Kidney (tissue), 14 donors: Measurements from ENCODE around the gene EMSY. TPM values are rescaled to one million over a fixed set of nuclear protein-coding genes. Genes with fewer than 3 reads are reported as not detected.
A peak's percentile ranks its signal among the peaks of the same experiment; 100 is the strongest.

Experiments used
- DNase-seq, 5 donors: peaks; one replicate each; pipeline ENCODE4 v3.0.0-alpha.2; 2013 to 2020
- FAIRE-seq: peaks from 2 replicates; lab custom pipeline; 2012; peaks lifted over from hg19 to GRCh38; lab: Jason Lieb, UNC
- H3K27ac ChIP-seq, 2 donors: one replicate each; pipeline ENCODE4 v1.7.0; 2013; ENCODE audit warnings: low read depth in 2 of 2, low read length in 2 of 2, inconsistent platforms in 1 of 2
- H3K27me3 ChIP-seq: one replicate; pipeline ENCODE4 v1.7.1; 2013; ENCODE audit warnings: low read length, inconsistent platforms; ENCODE audit not compliant: control insufficient read depth, insufficient read depth
- H3K36me3 ChIP-seq, 3 donors: one replicate each; pipeline versions ENCODE4 v1.7.0 to v1.7.1; 2013; ENCODE audit warnings: low read length in 3 of 3, control low read depth in 1 of 3, inconsistent platforms in 1 of 3; ENCODE audit not compliant: insufficient read depth in 3 of 3, control insufficient read depth in 2 of 3
- H3K4me1 ChIP-seq, 3 donors: one replicate each; pipeline versions ENCODE4 v1.7.0 to v1.7.1; 2013; ENCODE audit warnings: low read length in 3 of 3, inconsistent platforms in 1 of 3, low read depth in 1 of 3; ENCODE audit not compliant: control insufficient read depth in 2 of 3, insufficient read depth in 2 of 3
- H3K4me3 ChIP-seq, 3 donors: one replicate each; pipeline versions ENCODE4 v1.7.0 to v1.8.1; 2013; ENCODE audit warnings: low read length in 3 of 3, control low read depth in 1 of 3, inconsistent platforms in 1 of 3
- H3K9ac ChIP-seq, 3 donors: one replicate each; pipeline versions ENCODE4 v1.7.0 to v1.7.1; 2013; ENCODE audit warnings: low read length in 3 of 3, control low read depth in 1 of 3, inconsistent platforms in 1 of 3
- H3K9me3 ChIP-seq, 3 donors: one replicate each; pipeline versions ENCODE4 v1.7.0 to v1.7.1; 2013; ENCODE audit warnings: low read length in 3 of 3, control low read depth in 1 of 3, inconsistent platforms in 1 of 3; ENCODE audit not compliant: control insufficient read depth in 2 of 3, insufficient read depth in 1 of 3
- CTCF ChIP-seq: IDR thresholded peaks from 3 replicates; pipeline ENCODE4 v1.5.1; 2012; ENCODE audit warnings: mild to moderate bottlenecking, moderate library complexity, borderline replicate concordance; ENCODE audit not compliant: insufficient read depth; ENCODE audit errors: extremely low read depth
- intact Hi-C: fragments of 100-400 bp; cut with DNase I; formaldehyde crosslinking; loops from one replicate; pipeline ENCODE4 v1.11.1; 2022
- polyA plus RNA-seq: library from polyadenylated mRNA; stranded (reverse); fragments of 350-450 nt; fragmentation: Illumina TruSeq; extraction: RNeasy Lipid Tissue Mini Kit (QIAGEN cat#74804); gene quantifications from one replicate; pipeline ENCODE4 v1.2.3, GENCODE V29; 2014; ENCODE audit warnings: low read depth, low replicate concordance; ENCODE audit not compliant: insufficient read depth
- total RNA-seq: library from RNA; stranded (reverse); fragmentation: NEBNext Ultra II Directional; extraction: Animal tissue kit (Norgen Biotek cat#: 25700); gene quantifications from one replicate; pipeline ENCODE4 v1.2.1, GENCODE V29; 2021
- donor health status: control.
- donor health status: control.
- donor health status: control.
- donor health status: control.
- donor health status: control.
- donor health status: DM: yes; HTN: yes; CAD: no.
- donor health status: Normal renal cell carcinoma (clear cell type).

Gene EMSY
- total and polyA plus RNA-seq, 2 donors from 2014 or later, result 7.5 to 22.2 TPM

DNA sequence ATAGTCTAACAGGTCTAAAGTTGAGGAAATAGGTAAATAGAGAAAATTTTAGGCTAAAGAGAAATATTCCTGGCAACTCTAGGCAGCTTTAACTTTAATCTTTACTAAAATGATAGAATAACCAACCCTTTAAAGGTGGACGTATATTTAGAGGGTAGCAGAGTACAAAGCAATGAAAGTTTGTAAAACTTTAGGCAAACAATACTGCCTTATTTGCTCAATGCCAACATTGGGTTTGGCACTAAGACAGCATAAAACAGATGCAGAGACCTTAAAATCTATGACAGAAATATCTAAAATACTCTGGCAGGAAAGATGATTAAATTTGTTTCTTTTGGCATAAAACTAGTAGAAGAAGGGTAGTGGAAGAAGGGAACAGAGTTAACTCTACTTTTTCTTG lies 70.7 kb downstream of the EMSY start:
- intact Hi-C loops, result no loop called here
- no peaks in the 10 kb centered on the region for H3K9me3 ChIP-seq
- no peak for FAIRE-seq

GRCh38 chr11:76523147-76523546 lies 78.3 kb downstream of the EMSY start:
- DNase-seq (peak in 2 of 5 donors; percentile 3 to 6), FAIRE-seq (no peak)
- Histone ChIP-seq H3K9ac (no peak overlapping the region), H3K27ac (no peak overlapping the region), H3K4me1 (no peaks in the 10 kb centered on the region), H3K36me3 (peaks cover 0 to 25% (median 3%) of the 10 kb centered on the region in 3 donors), H3K27me3 (no peaks in the 10 kb centered on the region), H3K4me3 (no peak overlapping the region), H3K9me3 (no peaks in the 10 kb centered on the region)
- TF ChIP-seq CTCF, result no peak
- intact Hi-C loops, result no loop called here

More for the DNA sequence above, 70.7 kb downstream of the EMSY start:
- no peak for DNase-seq
- Histone ChIP-seq H3K36me3 (peaks cover 0 to 5% (median 5%) of the 10 kb centered on the region in 3 donors), H3K4me3 (no peak overlapping the region), H3K27me3 (no peaks in the 10 kb centered on the region), H3K4me1 (peaks cover 0 to under 1% (median 0%) of the 10 kb centered on the region in 3 donors), H3K27ac (no peak overlapping the region), H3K9ac (no peak overlapping the region)
- TF ChIP-seq CTCF, result no peak

GRCh38 chr11:76523786-76524436 lies 79.1 kb downstream of the EMSY start:
- Histone ChIP-seq H3K9ac (no peak overlapping the region), H3K27ac (no peak overlapping the region), H3K9me3 (no peaks in the 10 kb centered on the region), H3K4me3 (no peak overlapping the region), H3K36me3 (peaks cover 0 to 32% (median 7%) of the 10 kb centered on the region in 3 donors), H3K4me1 (no peaks in the 10 kb centered on the region), H3K27me3 (no peaks in the 10 kb centered on the region)
- FAIRE-seq (no peak), DNase-seq (no peak)
- intact Hi-C loops, result no loop called here
- TF ChIP-seq CTCF, result no peak
